HG02642 (cell line): Measurements from ENCODE around the gene IRX3.

ENCODE experiments used
- ATAC-seq: cut with Tn5 transposase; IDR thresholded peaks from one replicate; pipeline ENCODE4 v1.9.1; 2021; ENCODE audit warnings: mild to moderate bottlenecking; ENCODE audit not compliant: unreplicated experiment, poor library complexity

IRX3 gene

DNA sequence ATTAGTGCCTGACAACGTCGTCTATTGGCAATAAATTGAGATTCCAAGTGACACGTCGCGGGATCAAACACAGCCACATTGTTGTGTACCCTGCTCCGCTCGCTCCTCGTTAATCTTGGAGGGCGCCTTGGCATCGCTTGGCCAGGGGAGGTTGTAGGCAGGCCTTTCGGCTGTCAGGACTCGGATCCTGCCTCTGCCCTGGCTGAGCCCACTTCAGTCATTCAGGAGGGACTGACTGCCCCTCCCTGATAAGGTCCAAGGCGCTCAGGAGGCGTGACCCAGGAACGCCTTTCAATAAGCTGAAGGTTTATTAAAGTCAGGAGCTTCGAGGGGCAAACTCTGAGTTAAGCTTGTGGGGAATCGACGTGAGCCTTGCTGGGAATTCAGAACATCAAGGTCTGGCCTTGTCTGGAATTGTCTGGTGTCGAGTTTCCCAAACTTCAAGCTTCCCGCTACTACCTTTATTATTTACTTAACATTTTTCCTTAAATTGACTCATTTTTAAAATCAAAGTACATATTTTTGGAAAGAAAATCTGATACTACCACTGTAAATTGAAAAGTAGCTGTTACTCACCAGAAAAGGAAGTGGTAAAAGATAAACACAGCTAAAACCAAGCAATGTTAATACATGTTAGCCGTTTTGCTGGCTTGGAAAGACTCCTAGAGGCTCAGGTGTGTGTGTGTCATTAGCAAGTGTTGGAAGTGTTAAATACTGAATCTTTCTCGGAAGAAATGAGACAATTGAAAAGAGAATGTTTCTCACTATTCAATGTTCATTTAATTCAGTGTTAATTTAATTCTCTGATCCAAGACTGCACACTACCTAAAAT is 5.3 kb upstream of the IRX3 start:
- no peak for ATAC-seq

DNA sequence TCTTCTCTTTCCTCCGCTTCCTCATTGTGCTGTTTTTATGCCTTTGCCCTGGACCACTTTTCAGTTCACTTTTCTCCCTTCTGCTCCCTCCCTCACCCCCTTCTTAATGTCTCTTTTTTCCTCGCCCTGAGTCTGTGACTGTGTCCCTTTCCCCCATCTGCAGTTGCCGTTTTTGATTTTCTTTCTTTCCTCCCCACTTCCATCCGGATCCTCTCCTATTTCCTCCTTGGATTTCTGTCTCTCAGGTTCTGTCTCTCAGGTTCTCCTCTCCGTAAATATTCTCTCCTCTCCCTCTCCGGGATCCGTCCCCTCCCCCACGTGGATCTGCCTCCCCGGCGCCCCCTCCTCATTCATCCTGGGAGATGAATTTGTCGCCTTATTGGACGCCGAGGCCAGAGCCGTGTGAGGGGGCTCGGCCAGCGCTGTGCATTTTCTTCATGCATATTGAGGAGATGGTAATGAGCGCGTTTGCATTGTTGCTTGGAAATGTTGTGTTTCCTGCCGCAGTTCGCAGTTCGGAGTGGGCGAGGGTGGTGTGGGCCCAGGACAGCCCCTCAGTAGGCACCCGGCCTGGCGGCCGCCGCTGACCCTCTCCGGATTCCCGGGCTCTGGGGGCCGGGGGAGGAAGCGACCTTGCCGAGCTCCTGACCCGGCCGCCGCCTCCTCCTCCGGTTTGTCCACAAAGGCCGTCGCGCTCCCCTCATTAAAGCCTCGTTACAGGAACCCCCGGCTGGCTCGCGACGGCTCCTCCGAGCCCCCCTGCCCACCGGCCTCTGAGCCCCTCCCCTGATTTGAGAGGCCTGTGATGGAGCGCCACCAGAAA is 4.5 kb upstream of the IRX3 start:
- ATAC-seq: no peak

DNA sequence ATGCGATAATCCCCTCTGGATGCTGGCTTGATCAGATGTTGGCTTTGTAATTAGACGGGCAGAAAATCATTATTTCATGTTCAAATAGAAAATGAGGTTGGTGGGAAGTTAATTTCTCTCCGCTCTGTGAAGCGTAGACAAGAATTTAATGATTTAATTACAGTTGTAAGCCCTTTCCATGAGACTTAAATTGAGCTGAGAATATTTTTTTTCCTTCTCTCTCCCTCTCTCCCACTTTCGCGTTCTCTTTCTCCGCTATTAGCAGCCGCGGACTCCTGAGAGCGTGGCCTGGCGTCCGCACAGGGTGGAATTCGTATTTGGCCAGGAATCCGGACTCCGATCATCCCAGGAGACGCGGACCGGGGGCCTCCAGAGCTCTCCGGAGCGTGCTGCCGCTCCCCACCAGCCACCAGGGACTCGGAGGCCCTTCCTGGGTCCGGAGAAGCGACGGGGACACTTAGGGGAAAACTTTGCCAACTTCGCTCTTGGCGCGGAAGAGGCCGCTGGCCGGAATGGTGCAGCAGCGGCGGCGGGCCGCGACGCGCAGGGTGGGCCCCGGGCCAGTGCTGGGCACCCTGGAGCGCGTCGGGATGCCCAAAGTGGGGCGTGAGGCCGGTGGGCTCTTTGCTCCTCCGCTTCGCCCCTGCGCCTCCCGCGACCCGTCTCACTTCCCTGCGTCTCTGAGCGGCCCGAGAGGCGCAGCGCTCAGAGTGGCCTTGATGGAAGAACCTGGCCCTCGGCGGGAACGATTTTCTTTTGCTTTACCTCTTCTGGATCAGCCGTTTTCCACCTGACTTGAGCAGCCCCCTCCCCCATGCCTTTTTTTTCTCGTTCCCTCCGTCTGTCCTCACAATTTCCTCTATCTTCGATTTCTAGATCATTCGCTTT is 3.6 kb upstream of the IRX3 start:
- ATAC-seq: no peak

DNA sequence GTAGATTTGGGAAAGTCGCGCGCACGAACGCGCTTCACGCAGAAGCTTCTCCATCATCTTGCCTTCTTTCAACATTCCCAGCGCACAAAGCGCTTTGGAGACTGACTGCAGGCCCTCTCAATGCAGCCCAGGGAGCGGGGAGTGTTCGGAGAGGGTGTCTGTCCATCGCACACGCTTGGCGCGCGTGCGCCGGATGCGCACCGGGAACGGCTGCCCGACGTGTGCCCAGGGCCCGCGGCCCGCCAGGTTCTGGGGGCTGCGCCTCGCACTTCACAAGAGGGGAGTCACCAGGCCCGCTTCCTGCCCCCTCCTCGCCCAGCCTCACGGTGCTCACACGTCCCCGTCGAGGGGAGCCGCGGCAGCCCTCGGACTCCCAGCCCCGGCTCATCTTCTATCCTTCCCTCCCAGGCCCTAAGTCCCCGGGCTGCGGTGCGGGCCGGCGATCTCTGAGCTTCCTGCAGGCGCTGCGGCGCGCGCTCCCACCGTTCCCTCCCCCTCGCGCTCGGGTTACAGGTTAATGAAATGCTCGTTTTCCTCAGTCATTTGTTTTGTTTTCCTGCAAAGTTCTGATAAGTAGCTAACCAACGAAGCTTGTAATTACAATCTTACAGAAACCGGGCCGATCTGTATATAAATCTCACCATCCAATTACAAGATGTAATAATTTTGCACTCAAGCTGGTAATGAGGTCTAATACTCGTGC is 2.8 kb upstream of the IRX3 start:
- no peak for ATAC-seq

DNA sequence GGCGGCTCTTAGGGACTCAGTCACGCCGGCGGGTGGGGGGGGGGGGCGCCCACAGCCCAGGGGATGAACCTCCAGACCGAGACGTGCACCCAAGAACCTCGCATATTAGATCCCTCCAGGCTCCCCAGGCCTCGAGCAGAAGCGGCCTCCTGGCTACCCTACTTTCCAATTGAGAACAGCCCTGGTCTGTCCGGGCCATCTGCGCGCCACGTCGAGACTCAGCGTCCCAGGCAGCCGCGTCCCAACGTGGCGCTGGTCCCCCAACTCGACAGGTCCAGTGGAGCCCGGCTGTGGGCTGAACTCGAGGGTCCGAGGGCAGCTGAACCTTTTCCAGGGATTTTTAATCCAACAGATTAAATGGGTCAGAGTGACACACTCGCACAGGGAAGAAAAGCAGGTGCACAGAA is 2.3 kb upstream of the IRX3 start:
- no peak for ATAC-seq

DNA sequence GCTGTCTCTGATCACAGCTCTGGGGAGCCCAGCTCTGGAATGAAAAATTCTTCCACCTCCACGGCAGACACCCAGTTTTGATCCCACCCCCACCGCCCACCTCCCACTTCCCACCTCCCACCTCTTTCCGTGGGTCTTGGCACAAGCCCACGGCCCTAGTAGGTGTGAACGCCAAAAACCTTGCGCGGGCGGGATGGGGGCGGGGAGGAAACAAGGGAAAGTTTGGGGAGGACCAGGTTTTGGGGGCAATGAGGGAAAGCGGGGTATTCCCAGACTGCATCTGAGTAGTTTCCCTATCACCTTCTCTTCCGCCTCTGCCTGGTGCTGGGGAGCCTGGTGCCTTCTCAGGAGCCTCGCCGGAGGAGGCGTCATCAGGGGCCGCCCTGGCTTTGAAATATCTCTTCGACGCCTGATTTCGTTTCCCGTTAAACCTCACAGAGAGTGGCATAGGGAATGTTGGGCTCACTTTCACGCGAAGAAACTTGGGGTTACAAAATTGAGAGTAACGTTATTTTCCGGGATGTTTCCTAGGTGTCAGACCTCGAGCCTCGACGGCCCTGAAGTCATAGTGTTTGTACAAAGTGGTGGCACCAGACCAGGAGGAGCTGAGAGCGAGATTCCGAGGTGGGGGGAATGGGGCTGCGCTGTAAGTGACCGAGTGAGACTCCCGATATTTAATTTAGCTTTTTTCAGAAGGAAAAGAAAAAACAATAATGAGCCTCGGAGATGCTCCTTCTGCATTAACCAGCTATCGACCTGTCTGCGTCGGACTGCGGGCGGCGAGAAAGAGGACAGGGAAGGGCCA is 1.6 kb upstream of the IRX3 start:
- no peak for ATAC-seq

DNA sequence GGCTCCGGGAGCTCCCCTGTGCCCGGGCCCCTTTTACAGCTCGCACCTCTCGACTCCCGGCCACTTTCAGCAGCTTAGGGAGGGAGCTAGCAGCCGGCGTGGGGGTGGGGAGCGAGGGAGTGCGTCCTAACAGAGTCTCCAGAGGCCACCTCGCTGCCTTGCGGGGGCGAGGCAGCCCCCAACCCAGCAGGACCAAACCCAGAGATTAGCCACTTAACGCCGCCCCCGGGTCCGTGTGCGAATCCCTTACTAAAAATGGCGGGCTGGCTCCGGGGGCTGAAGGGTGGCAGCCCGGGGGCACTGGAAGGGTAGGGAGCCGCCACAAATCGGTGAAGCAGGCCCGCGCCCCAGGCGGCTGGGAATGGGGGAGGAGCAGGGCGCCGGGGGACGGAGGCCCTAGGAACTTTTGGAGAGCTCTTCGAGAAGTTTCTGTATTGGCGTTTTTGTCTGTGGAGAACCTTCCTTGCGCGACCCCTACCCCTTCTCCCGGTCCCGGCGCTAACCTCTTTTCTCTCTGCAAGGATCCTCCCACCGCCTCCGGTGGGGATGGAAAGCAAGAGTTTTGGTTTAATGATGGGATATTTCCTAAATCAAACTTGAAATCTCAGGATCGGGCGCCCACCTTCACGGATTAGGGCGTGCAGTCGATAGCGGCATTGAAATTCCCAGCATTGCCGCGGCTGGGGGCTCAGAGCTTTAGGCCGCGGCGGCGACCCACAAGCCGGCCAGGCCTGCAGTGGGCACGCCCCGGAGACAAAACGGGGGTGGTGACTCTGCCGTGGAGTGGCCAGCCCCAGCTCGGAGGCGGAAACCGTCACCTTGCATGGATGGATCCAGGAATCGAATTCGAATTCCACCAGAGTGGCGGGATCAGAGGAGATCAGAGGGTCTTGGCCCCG is 793 bp upstream of the IRX3 start:
- no peak for ATAC-seq

DNA sequence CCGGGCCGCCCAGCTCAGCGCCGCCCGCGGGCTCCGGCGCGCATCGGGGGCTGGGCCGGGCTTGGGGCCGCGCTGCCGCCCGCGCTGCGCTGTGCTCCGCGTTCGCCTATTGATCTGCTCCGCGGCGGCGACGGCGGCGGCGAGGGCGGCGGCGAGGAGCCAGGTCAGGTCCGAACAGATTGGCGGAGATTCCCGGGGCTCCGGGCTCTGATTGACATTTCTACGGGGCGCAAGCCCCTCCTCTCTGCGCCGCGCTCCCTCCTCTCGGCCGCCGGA is 559 bp downstream of the IRX3 start:
- no peak for ATAC-seq

DNA sequence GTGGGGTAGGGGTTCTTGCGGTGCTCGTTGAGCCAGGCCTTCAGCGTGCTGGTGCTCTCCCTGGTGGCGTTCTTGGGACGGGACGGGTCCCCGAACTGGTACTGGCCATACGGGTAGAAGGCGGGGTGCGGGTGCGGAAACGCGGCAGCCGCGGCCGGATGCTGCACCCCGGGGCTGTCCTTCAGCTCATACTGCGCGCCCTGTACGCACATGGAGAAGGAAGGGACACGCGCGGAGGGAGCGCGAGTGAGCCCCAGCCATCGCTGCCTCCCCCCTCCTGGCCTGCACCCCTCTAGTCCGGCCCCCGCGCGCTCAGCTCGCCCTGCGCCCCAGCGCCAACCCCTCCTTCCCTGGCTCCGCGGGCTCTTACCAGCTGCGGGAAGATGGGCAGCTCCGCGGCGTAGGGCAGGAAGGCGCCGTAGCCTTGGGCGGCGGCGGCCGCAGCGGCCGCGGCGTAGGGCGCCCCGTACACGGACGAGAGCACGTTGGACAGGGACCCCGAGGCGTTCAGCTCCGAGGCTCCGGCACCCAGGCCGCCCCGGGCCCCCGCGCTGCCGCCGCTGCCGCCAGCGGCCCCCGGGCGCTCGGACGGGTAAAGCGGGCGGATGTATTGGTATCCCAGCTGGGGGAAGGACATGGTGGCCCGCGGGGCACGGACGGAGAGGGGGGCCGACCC is 1.0 kb downstream of the IRX3 start:
- no peak for ATAC-seq

DNA sequence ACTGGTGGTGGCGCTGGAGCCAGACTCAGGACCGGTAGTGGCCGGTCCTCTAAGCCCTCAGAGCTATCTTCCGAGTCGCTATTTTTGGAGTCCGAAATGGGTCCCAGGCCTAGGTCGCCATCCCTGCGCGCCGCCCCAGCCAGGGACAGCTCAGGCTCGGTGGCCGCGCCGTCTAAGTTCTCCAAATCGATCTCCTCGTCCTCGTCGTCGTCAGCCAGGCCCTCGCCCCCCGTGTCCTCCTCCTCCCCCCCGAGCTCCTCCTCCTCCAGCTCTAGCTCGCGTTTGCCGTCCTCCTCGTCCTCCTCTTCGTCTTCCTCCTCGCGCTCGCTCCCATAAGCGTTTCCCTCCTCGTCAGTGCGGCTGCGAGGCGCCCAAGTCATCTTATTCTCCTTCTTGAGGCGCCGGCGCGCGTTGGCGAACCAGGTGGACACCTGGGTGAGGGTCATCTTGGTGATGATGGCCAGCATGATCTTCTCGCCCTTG is 1.6 kb downstream of the IRX3 start:
- no peak for ATAC-seq

DNA sequence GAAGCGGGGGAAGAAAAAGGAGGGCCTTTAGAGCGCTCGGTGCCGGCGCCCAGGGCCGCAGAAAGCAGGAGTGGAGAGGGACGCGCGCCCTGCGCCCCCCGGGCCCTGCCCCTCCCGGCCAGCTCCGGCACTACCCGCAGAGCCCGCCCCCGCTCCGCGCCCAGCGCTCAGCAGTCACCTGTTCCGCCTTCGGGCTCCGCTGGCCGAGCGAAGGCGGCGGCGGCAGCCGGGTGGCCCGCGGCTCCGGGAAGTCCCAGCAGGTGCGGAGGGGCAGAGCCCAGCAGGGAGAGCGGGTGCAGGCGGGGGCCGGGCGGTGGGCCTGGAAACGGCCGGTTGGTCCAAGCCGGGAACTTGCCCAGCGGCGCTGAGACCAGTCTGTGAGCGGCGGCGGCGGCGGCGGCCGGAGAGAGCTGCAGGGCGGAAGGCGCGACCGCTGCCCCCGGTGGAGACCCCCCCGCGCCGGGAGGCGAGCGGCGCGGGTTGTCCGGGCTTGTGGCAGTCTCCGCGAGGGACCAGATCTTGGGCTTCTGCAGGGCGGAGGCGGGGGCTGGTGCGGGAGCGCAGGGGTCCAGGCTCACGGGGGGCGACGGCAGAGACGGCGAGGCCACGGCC is 2.2 kb downstream of the IRX3 start:
- ATAC-seq: no peak

DNA sequence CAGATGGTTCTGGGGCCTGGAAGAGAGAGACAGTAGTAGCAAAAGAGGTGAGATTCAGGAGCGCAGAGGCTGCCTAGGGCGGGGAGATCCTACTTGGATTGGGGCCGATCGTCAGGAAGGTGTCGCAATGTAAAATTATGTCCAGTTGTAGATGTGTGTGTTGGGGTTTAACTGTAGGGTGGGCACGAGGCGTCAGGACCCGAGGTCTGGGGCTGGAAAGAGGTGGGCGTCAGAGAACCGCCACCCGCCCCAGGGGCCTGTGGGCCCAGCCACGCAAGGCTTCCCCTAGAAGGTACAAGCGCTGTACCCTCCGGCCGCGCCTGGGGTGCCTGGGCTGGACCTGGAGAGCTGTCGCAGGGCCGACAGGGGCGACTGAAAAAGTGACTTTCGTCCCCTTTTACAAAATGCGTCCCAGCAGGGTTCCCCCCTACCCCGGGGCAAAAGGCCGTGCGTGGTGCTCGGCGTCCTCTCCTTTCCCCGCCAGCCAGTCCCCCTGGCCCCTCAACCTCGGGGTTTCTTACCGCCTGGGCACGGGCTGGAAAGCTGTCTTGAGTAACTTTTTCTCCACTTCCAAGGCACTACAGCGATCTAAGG is 2.8 kb downstream of the IRX3 start:
- no peak for ATAC-seq

DNA sequence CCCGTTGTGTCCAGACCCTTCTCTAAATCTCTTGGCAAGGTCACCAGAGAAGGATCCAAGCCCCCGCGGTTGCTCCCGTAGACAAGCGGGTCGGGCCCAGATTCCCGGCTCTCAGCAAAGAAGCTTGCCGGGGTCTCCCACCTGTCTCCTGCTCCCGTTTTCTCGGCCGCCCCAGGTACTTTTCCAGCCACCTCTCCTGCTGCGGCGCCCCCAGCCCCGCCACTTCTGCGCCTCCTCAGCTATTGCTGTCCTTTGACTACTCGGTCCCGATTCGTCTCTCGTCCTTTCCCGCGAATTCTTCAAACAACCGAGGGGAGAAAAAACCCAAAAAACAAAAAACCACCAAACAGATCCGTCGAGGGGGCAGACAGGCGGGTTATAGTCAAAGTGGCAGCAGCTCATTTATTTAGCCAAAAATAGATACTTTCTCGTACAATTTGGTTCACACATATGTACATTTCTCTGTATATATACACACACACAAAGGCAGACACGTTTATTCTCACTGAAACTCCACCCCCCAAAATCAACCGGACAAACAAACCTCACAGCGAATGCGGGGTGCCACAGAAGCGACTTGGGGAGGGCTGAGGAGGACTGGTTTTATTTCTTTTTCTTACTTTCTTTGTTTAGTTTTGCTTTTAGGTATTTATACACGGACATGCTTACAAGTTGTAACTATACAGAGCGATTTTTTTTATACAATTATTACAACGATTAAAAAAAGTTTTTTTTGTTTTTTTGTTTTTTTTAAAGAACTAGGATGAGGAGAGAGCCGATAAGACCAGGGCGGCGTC is 3.5 kb downstream of the IRX3 start:
- no peak for ATAC-seq

DNA sequence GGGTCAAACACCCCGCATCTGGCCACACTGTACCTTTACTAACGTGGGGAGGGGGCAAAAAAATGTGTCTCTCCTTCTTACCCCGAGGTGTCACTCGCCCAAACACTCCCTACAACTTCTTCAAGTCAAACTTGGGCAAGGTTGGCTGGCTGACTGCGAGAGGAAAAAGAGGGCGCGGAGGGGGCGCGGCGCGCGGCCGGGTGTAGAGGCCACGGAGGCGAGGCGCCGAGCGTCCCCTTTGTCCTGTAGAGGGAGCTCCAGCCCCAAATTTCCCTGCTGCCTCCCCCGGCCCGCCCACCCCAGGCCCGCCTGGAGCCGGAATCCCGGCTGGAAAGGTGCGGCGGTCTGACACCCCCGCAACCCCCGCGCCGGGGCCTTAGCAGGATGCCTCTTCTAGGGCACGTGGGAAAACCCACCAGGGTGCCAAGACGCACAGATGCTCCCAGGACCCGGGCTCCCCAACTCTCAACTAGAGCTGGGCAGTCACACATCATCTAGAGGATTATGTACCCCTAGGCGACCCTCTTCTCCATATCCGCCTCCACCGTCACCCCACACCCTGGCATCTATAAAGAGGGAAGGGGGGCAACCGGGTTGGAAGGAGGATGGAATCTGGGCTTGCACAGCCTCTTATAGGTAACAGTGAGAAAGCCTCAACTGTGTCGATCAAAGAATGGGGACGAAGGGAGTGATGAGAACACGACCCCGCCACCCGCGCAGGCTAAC is 4.2 kb downstream of the IRX3 start:
- ATAC-seq: no peak

DNA sequence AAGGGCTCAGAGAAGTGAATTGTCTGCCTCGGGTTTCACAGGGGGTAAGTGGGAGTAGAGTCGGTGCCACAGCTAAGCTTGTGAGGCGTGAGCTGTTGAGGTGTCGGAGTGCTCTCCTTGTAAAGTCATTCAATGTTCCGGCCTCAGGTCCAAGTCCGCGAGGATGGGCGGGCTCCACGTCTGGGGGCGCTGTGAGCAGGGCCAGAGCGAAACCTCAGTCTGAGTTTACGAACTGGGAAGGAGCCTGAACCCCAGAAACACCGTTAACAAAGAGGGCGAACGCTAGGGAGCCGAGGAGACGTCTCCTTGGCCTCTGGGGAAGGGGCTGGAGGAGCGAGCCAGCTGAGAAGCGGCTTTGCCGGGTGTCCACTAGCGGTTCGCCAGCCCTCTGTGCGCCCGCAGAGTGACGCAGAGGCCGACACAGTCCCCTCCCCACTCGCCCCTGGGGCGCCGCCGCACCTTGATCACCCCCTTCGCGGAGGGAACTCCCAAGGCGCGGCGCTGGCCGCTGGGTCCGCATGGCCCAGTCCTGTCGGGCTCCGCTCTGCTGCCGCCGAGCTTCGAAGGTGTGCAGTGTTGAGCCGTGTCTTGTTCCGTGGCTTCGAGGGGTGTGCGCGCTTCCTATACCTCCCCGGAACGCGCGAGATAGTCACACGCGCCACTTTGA is 4.9 kb downstream of the IRX3 start:
- no peak for ATAC-seq
